ENCODE measurements around the gene MEIS3. TPM values are rescaled to one million over a fixed set of nuclear protein-coding genes. Genes with fewer than 3 reads are reported as not detected.

The MEIS3 gene
- total and polyA plus RNA-seq, 10 of the 15 experiments (the other 5 are each of a cell fraction or from before 2014, with no cell fraction given), result 0.05 to 0.23 TPM; not detected in 8

GRCh38 chr19:47438793-47439220, 19.5 kb upstream of the MEIS3 start (continued):
- TF ChIP-seq ZNF592 (IDR thresholded peaks at IDR 0.05), result no peak
- no peak for TF ChIP-seq RELA (IDR thresholded peaks at IDR 0.05; ENCODE audit: borderline replicate concordance, partially characterized antibody)
- no peak for TF ChIP-seq NR2C2 (IDR thresholded peaks at IDR 0.05; ENCODE audit: borderline replicate concordance, control insufficient read depth, insufficient read length, low read depth)
- no peak for TF ChIP-seq ZNF217 (IDR thresholded peaks at IDR 0.05)
- TF ChIP-seq EED (IDR thresholded peaks at IDR 0.05; ENCODE audit: low read depth), result no peak

- Histone ChIP-seq H3K27me3 (replicated peaks in 1 of 2; ENCODE audit: control insufficient read depth in 2 of 2, insufficient read depth in 2 of 2, low read length in 1 of 2) (peaks cover 0 to 1% of the 10 kb centered on the region in 2 experiments; a peak in 2 of 4 replicates), H3K9ac (ENCODE audit: control insufficient read depth, insufficient read depth, low read length) (no peak overlapping the region), H3K79me2 (ENCODE audit: control insufficient read depth, insufficient read depth, low read length) (no peaks in the 10 kb centered on the region), H3K27ac (ENCODE audit: control insufficient read depth, insufficient read depth) (no peak overlapping the region), H3K4me2 (ENCODE audit: control insufficient read depth, insufficient read depth) (no peak overlapping the region), H3K4me1 (ENCODE audit: control insufficient read depth, insufficient read depth, low read length) (no peaks in the 10 kb centered on the region; the same call in none of the 2 replicates), H3K36me3 (ENCODE audit: control insufficient read depth in 2 of 2, insufficient read depth in 2 of 2, low read length in 1 of 2) (no peaks in the 10 kb centered on the region), H3K9me3 (replicated peaks; ENCODE audit: control insufficient read depth, insufficient read depth, low read length) (no peaks in the 10 kb centered on the region), H3K4me3 (no peak overlapping the region), H4K20me1 (ENCODE audit: control insufficient read depth, insufficient read depth) (no peaks in the 10 kb centered on the region), H2AFZ (ENCODE audit: control insufficient read depth, low read depth, low read length) (no peak overlapping the region)
- RAD21 ChIA-PET (ENCODE audit: unreplicated experiment), result interaction anchor here (0.6 kb wide), 1 partner anchor 269 kb away, joined by 3 read pairs; no protein-coding TSS in a partner anchor
- POLR2A ChIA-PET, result no interaction called here
- DNase-seq (ENCODE audit: low read depth, low spot score) (no peak), ATAC-seq (no peak), FAIRE-seq (no peak)
- WGBS (ENCODE audit: insufficient coverage, insufficient replicate concordance, low lambda C conversion rate, missing lambda C conversion rate), result 33% methylated on average over 12 of the region's 12 CpGs
- CTCF ChIA-PET, result interaction anchor here (0.6 to 9.9 kb wide), 5 partner anchors 8 to 268 kb away, joined by 3 to 163 read pairs (median 7); partner anchors contain the start of gene NAPA
- SMC1A ChIA-PET (ENCODE audit: uncharacterized antibody, unreplicated experiment), result interaction anchor here (1.3 to 2.6 kb wide), 5 partner anchors 46 to 275 kb away, joined by 4 to 8 read pairs (median 5); partner anchors contain the start of gene KPTN
- no TSS peak for BruUV-seq (replicated peaks)
- intact Hi-C loops (cut with micrococcal nuclease; ENCODE audit: unreplicated experiment), result loop anchor here (2.0 kb wide), 2 partner anchors 45 to 77 kb away; partner anchors contain the start of gene NAPA
- in situ Hi-C loops (cut with MboI), result loop anchor here (5.0 kb wide), 1 partner anchor 270 kb away; no protein-coding TSS in a partner anchor
- TF ChIP-seq EP300 (IDR thresholded peaks at IDR 0.05; ENCODE audit: borderline replicate concordance in 1 of 2, control insufficient read depth in 1 of 2, low read depth in 2 of 2, low read length in 2 of 2) (no peak), RAD21 (IDR thresholded peaks at IDR 0.05; ENCODE audit: insufficient read depth, low read depth, low read length) (no peak), E2F4 (IDR thresholded peaks at IDR 0.05; ENCODE audit: low read depth, low read length) (no peak), BCLAF1 (IDR thresholded peaks at IDR 0.05) (no peak)
Measured at GRCh38 chr19:47437500-47437899, 18.2 kb upstream of the MEIS3 start.
